NCI-H1436 (cell line): Measurements from ENCODE around the gene P2RY6.
A peak's percentile ranks its signal among the peaks of the same experiment; 100 is the strongest.

Experiments
- DNase-seq: peaks from one replicate; lab custom pipeline; 2025; lab: John Stamatoyannopoulos, UW

Gene P2RY6

DNA sequence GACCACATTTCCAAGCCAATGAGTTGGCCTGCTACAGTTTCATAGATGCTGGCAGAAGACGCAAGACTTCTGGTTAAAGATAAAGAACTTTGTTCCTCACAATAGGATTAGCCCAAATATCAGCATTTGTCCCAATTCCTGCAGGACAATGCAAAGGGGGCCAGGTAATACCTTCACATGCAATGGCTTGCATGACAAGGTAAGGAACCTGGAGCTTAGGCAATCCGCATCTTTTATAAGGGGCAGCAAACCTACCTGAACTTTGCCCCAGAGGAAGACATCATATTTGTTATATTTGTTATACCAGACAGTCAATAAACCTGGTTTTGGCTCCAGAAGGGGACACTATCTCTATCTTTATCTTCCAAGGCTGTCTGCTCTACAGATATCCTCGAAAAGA is 5.3 kb downstream of the P2RY6 start:
- DNase-seq = no peak

GRCh38 chr11:73280626-73281025 is 8.5 kb downstream of the P2RY6 start:
- DNase-seq = no peak

GRCh38 chr11:73281201-73281741 is 9.1 kb downstream of the P2RY6 start:
- DNase-seq = no peak

- no peak for DNase-seq
Measured at GRCh38 chr11:73281796-73282660, 9.9 kb downstream of the P2RY6 start.

- no peak for DNase-seq
Measured at GRCh38 chr11:73283276-73284000, 11.3 kb downstream of the P2RY6 start.

GRCh38 chr11:73284106-73284505 is 12.0 kb downstream of the P2RY6 start:
- DNase-seq = no peak

GRCh38 chr11:73285721-73286120 is 13.6 kb downstream of the P2RY6 start:
- no peak for DNase-seq

DNA sequence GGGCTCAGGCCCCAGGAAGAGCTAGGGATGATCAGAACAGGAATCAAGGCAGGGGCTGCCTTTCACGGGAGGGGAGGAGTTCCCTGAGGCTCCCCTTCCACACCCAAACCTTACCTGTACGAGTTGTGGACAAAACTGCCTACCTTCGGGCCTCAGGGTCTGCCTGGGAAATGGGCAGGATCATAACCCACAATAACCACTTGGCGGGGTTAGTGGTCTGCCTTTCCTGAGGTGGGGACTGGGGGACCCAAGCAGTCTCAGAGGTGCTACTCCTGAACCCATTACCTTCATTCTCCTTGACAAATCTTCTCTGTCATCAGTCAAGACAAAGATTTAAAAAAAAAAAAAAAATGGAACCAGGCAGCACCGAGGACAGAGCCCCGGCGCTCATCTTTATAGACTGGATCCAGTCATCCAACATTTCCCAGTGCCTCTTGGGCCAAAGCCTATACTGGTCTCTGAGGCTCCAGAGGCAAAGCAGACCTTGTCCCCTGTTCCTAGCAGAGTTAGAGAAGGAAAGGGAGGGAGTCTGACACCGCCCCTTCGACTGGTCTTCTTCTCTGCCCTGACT is 14.2 kb downstream of the P2RY6 start:
- DNase-seq = no peak

- no peak for DNase-seq
Measured at GRCh38 chr11:73287400-73288101, 15.4 kb downstream of the P2RY6 start.

DNA sequence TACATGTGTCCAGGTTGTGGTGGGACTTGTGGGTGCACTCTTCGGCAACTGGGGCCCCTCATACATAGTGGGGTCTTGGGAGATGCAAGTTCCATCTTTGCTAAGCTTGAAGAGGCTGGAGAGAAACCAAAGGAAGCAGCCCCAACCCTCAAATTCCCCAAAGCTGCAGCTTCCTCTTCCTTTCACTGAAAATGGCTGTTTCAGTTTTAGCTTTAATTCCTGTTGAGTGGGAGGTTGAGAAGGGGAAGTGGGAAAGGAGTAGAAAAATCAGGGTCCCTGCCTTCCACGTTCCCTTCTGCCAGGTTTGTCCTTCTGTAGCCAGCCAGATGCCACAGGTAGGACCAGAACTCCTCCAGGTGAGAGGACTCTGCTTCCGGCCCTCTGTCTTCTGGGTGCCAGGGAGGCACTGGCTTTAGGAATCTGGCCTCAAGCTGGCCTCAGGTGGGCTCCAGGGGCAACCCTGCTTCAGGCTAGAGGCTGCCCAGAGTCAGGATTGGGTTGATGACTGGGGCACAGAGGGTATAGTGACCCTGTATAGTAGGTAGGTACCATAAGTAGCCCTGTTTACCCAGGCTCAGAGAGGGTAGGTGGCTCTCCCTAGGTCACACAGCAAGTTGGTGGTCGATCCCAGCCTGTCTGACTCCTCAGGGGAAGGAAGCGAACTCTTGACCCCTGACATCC is 16.2 kb downstream of the P2RY6 start:
- no peak for DNase-seq

- DNase-seq = peak; percentile 66
Measured at GRCh38 chr11:73288873-73289707, 17.0 kb downstream of the P2RY6 start.

DNA sequence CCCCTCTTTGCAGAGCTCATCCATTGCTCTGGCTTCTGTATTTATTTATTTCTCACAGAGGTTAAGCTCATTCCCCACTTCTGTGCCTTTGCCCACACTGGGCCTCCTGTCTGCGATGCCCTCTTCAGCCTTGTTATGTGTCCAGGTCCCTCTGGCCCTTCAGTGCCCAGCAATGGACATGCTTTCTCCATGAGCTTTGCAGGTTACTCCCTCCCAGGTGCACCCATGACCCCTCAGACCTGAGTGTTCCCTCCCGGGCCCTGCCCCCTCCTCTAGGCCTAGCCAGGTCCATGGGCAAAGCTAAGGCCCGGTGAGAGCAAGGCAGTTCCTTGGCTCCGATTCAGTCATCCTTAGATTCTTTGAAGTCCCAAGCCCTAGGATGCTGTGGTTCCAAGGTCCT is 18.4 kb downstream of the P2RY6 start:
- DNase-seq = no peak

- no peak for DNase-seq
Measured at GRCh38 chr11:73291196-73291595, 19.1 kb downstream of the P2RY6 start.

DNA sequence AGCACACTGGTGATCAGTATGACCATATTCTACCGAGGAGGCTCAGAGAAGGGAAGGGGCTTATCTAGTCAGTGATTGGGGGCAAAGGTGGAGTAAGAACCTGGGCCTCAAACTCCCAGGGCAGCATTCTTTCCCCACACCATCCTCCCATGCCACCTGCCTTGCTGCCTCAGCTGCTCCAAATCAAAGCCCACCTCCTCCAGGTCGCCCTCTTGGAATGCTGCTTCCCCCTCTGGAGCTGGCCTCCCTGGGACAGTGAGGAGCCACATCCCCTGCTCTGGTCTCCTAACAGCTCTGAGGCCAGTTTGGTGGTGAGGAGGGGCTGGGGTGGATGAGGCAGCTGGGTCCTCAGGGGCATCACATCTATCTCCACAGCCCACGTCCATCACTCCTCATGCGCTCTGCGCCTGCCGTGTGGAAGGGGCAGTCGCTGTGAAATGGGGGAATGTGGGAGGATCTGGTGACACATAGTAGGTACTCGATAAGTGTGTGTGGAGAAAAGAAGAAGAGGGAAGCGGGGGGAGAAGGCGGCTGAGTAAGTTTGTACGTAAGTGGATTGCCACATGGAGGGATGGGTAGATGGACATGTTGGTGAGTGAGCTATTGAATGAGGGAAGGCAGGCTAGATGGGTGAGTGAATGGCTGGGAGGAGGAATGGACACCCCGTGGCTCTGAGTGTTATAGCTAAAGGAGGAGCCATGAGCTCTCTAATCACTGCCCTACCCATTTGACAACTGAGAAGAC is 19.8 kb downstream of the P2RY6 start:
- no peak for DNase-seq

- DNase-seq = no peak
Measured at GRCh38 chr11:73292525-73292894, 20.4 kb downstream of the P2RY6 start.

DNA sequence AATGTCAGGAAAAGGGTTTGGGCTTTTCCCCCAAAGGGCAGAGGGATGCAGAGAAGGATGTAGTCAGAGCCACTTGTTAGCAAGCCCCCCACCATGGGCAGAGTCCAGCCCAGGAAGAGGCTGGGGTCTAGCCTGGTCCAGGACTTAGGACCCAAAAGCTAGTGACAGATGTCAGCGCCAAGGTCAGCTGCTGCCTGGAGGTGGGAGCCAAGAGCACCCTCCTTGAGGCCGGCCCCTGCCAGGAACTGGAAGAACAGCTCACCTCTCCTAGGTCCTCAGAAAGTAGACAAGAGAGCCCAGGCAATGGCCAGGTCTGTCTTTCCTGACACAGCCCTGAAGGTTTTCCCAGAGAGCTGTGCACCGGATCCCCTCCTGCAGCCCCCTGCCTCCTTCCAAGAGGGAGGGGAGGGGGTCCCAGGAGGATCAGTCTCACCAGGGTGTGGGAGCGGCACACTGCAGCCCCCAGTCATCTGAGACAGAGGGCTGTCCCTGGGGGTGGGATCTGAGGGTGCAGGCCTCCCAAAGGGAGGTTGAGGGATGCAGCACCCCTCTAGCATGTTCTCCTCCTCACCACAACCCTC is 21.3 kb downstream of the P2RY6 start:
- DNase-seq = no peak

DNA sequence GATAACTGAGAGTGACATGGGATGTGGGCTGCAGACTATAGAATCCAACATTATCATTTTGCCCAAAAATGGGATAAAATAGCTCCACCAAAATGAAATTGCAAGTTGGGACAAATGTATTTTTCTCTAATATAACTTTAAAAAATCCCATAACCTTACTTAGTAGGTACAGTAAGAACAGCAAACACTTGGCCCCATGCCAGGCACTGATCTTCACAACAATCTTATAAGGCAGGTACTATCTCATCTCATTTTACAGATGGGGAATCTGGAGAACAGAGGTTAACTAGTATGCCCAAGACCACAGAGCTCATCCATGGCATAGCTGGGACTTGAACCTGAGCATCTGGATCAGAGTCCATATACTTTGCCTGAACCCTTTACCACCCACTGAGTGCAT is 22.5 kb downstream of the P2RY6 start:
- no peak for DNase-seq

GRCh38 chr11:73295241-73295995 is 23.3 kb downstream of the P2RY6 start:
- peak; percentile 34 for DNase-seq

DNA sequence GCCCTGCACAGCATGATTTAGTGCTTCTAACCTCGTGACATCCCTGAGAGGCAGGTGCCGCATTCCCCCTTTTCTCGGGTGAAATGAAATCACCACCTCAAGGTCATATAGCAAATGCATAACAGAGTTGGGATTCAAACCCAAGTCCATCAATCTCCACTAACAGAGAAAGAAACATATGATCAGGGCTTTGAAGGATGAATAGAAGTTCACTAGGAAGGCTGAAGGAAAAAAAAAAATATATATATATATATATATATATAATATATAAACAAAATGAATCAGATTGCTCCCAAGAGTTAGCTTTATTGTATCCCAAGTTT is 23.8 kb downstream of the P2RY6 start:
- DNase-seq = no peak
